ENCODE measurements around the gene PTHLH. TPM values are rescaled to one million over a fixed set of nuclear protein-coding genes. Genes with fewer than 3 reads are reported as not detected.

Gene PTHLH
- total and polyA plus RNA-seq, 2 experiments from 2014 or later, result not detected

GRCh38 chr12:27975222-27976136, 2.9 kb upstream of the PTHLH start:
- Histone ChIP-seq H3K27me3 (ENCODE audit: insufficient read depth) (peaks cover 95% of the 10 kb centered on the region), H3K9me2 (ENCODE audit: insufficient read depth) (no peaks in the 10 kb centered on the region), H4K20me1 (replicated peaks; ENCODE audit: insufficient read depth) (0 out of 2 replicates have a peak, but pooled peaks cover 5% of the 10 kb centered on the region), H2AFZ (peak overlapping the region; percentile 88), H3K4me3 (peak overlapping the region; percentile 69), H3K36me3 (ENCODE audit: insufficient read depth) (no peaks in the 10 kb centered on the region), H3F3A (replicated peaks; ENCODE audit: low read depth) (peaks cover 6% of the 10 kb centered on the region; the same call in 1 of the 2 replicates), H3K4me2 (peak overlapping the region; percentile 88), H3K4me1 (ENCODE audit: insufficient read depth) (peaks cover 52% of the 10 kb centered on the region), H3K27ac (ENCODE audit: low read depth) (no peak overlapping the region), H3K79me2 (replicated peaks; ENCODE audit: insufficient read depth) (no peaks in the 10 kb centered on the region)
- TF ChIP-seq NANOG (IDR thresholded peaks at IDR 0.05; ENCODE audit: borderline replicate concordance), result no peak
- no peak for TF ChIP-seq ZNF462 (CRISPR knock-in tag; IDR thresholded peaks at IDR 0.05)
- no peak for TF ChIP-seq ETS1 (IDR thresholded peaks at IDR 0.05)
- TF ChIP-seq STAT1 (IDR thresholded peaks at IDR 0.05; ENCODE audit: unreplicated experiment), result no peak
- TF ChIP-seq POLR2AphosphoS5 (IDR thresholded peaks at IDR 0.05; ENCODE audit: low read depth), result no peak
- peak; percentile 87 for TF ChIP-seq REST (IDR thresholded peaks at IDR 0.05; ENCODE audit: unreplicated experiment)
- no peak for TF ChIP-seq JUNB (IDR thresholded peaks at IDR 0.05; ENCODE audit: unreplicated experiment)
- no peak for TF ChIP-seq ZNF114 (CRISPR knock-in tag; IDR thresholded peaks at IDR 0.05)
- TF ChIP-seq ZNF331 (CRISPR knock-in tag; IDR thresholded peaks at IDR 0.05; ENCODE audit: low read depth), result no peak
- TF ChIP-seq CREB1 (CRISPR knock-in tag; IDR thresholded peaks at IDR 0.05; ENCODE audit: low read depth), result no peak
- no peak for TF ChIP-seq CTCF (conservative IDR thresholded peaks at IDR 0.05; ENCODE audit: low read depth in 2 of 2)
- peak; percentile 93 for TF ChIP-seq EZH2 (IDR thresholded peaks at IDR 0.05; ENCODE audit: low read depth, unreplicated experiment)
- peak; percentile 80 for TF ChIP-seq EZH2phosphoT487 (IDR thresholded peaks at IDR 0.05; ENCODE audit: unreplicated experiment)
- ATAC-seq, result peak; percentile 72
- Mint-ChIP-seq H3K36me3 (ENCODE audit: low read depth) (peaks cover 3% of the 10 kb centered on the region; the same call in 1 of the 3 replicates), H3K4me1 (peaks cover 42% of the 10 kb centered on the region), H3K27me3 (ENCODE audit: insufficient read depth, low read depth, poor library complexity) (peaks cover 76% of the 10 kb centered on the region), H3K4me3 (peak overlapping the region; percentile 85), H3K9me3 (no peaks in the 10 kb centered on the region), H3K27ac (no peak overlapping the region)
- DNase-seq (ENCODE audit: low spot score), result peak; percentile 73

Measured in GM23338 (cell line).